B cell (primary cell): ENCODE data around the gene TCF12.

ENCODE experiments used
- EZH2 ChIP-seq: IDR thresholded peaks from 2 replicates; pipeline ENCODE4 v1.6.1; 2012; ENCODE audit warnings: borderline replicate concordance, low read depth, mild to moderate bottlenecking, moderate library complexity, low read length; ENCODE audit not compliant: insufficient read depth, poor library complexity, severe bottlenecking
- TF ChIP-seq, protein P1 (sequence below): fragments of 200-600 bp; IDR thresholded peaks from one replicate; pipeline ENCODE4 v1.8.0; 2022; ENCODE audit warnings: antibody characterized with exemption, mild to moderate bottlenecking

DNA sequence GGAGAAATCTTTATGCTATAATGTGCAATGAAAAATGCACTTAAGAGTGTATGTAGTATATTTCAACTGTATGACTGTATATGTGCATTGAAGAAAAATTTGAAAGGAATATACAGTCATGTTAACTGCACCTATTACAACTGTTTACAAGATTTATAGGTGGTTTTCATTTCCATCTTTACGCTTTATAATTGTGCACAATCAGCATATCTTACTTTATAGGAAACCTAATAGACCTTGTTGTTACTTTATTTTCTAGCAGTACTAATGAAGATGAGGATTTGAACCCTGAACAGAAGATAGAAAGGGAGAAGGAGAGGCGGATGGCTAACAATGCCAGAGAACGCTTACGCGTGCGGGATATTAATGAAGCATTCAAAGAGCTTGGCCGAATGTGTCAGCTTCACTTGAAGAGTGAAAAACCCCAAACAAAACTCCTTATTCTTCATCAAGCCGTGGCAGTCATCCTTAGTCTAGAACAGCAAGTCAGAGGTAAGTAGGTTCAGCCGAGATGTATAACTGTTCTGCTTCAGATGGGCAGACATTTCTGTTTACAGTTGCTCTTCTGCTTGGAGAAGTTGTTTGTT is 354.4 kb downstream of the TCF12 start:
- TF ChIP-seq, protein P1, sequence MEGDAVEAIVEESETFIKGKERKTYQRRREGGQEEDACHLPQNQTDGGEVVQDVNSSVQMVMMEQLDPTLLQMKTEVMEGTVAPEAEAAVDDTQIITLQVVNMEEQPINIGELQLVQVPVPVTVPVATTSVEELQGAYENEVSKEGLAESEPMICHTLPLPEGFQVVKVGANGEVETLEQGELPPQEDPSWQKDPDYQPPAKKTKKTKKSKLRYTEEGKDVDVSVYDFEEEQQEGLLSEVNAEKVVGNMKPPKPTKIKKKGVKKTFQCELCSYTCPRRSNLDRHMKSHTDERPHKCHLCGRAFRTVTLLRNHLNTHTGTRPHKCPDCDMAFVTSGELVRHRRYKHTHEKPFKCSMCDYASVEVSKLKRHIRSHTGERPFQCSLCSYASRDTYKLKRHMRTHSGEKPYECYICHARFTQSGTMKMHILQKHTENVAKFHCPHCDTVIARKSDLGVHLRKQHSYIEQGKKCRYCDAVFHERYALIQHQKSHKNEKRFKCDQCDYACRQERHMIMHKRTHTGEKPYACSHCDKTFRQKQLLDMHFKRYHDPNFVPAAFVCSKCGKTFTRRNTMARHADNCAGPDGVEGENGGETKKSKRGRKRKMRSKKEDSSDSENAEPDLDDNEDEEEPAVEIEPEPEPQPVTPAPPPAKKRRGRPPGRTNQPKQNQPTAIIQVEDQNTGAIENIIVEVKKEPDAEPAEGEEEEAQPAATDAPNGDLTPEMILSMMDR: no peak
- TF ChIP-seq EZH2: no peak
